CD8-positive, alpha-beta memory T cell (primary cell): Measurements from ENCODE around the gene TMEM203. TPM values are rescaled to one million over a fixed set of nuclear protein-coding genes. Genes with fewer than 3 reads are reported as not detected.
A peak's percentile ranks its signal among the peaks of the same experiment; 100 is the strongest.

ENCODE experiments used
- CTCF ChIA-PET: fragments of 350-600 bp; sonication (Branson Sonifier 250); formaldehyde crosslinking; loops from one replicate; lab custom pipeline; 2021; ENCODE audit warnings: antibody characterized with exemption; lab: Charles Lee
- POLR2A ChIA-PET: fragments of 350-600 bp; sonication (Branson Sonifier 250); formaldehyde crosslinking; loops from one replicate; lab custom pipeline; 2021; ENCODE audit warnings: antibody characterized with exemption; lab: Charles Lee
- DNase-seq, 5 donors: peaks; one replicate each; pipeline versions ENCODE4 v3.0.0 to v3.0.0-alpha.2; 2020 to 2022; ENCODE audit warnings: mixed read lengths in 1 of 5
- H3K27ac ChIP-seq: one replicate; pipeline ENCODE4 v1.7.0; 2013; ENCODE audit warnings: low read depth, mild to moderate bottlenecking, low read length, moderate library complexity
- H3K27me3 ChIP-seq: 2 replicates; pipeline ENCODE4 v1.7.0; 2013; ENCODE audit warnings: low read length, mild to moderate bottlenecking; ENCODE audit not compliant: insufficient read depth, poor library complexity, severe bottlenecking
- H3K36me3 ChIP-seq: 2 replicates; pipeline ENCODE4 v1.7.0; 2013; ENCODE audit warnings: mild to moderate bottlenecking, low read length, moderate library complexity; ENCODE audit not compliant: insufficient read depth
- H3K4me1 ChIP-seq: 2 replicates; pipeline ENCODE4 v1.7.0; 2013; ENCODE audit warnings: mild to moderate bottlenecking, low read length, moderate library complexity; ENCODE audit not compliant: insufficient read depth
- H3K4me3 ChIP-seq: 2 replicates; pipeline ENCODE4 v1.7.0; 2013; ENCODE audit warnings: mild to moderate bottlenecking, low read length
- H3K9me3 ChIP-seq: 2 replicates; pipeline ENCODE4 v1.7.0; 2013; ENCODE audit warnings: mild to moderate bottlenecking, low read length
- H3K27ac Mint-ChIP-seq, 8 donors: one replicate each; pipeline ENCODE4 v1.8.0; 2020 to 2021; ENCODE audit warnings: mixed read lengths in 8 of 8, mild to moderate bottlenecking in 6 of 8, inconsistent platforms in 3 of 8, moderate library complexity in 3 of 8
- H3K27me3 Mint-ChIP-seq, 2 donors: one replicate each; pipeline ENCODE4 v1.8.0; 2020 to 2021; ENCODE audit warnings: mixed read lengths in 2 of 2, mild to moderate bottlenecking in 1 of 2, moderate library complexity in 1 of 2
- H3K36me3 Mint-ChIP-seq, 3 donors: one replicate each; pipeline ENCODE4 v1.8.0; 2020 to 2021; ENCODE audit warnings: mixed read lengths in 3 of 3, inconsistent platforms in 1 of 3, mild to moderate bottlenecking in 1 of 3
- H3K4me1 Mint-ChIP-seq, 3 donors: one replicate each; pipeline ENCODE4 v1.8.0; 2020 to 2021; ENCODE audit warnings: mixed read lengths in 3 of 3, inconsistent platforms in 1 of 3, mild to moderate bottlenecking in 1 of 3
- H3K4me3 Mint-ChIP-seq, 7 donors: one replicate each; pipeline ENCODE4 v1.8.0; 2020 to 2021; ENCODE audit warnings: mixed read lengths in 7 of 7, mild to moderate bottlenecking in 6 of 7, moderate library complexity in 4 of 7, inconsistent platforms in 2 of 7
- H3K9me3 Mint-ChIP-seq, 5 donors: one replicate each; pipeline ENCODE4 v1.8.0; 2020 to 2022; ENCODE audit warnings: mixed read lengths in 5 of 5, mild to moderate bottlenecking in 3 of 5, moderate library complexity in 2 of 5, inconsistent platforms in 1 of 5
- polyA plus RNA-seq: library from polyadenylated mRNA; unstranded; fragments of 300-500 nt; fragmentation: Illumina TruSeq; gene quantifications from one replicate; pipeline ENCODE4 v1.2.3, GENCODE V29; 2021
- total RNA-seq, 2 experiments: library from RNA; stranded (reverse); gene quantifications; one replicate each; pipeline ENCODE4 v1.2.3, GENCODE V29; 2021

The TMEM203 gene
- total and polyA plus RNA-seq, 3 experiments from 2014 or later: 51.5 to 134 (median 53.9) TPM

GRCh38 chr9:137219757-137220316 is 14.4 kb upstream of the TMEM203 start:
- H3K36me3 ChIP-seq: no peaks in the 10 kb centered on the region
- Mint-ChIP-seq H3K27ac (no peak overlapping the region), H3K9me3 (peaks cover 0 to 1% (median 0%) of the 10 kb centered on the region in 5 donors), H3K4me1 (peaks cover 0 to 10% (median 2%) of the 10 kb centered on the region in 3 donors), H3K27me3 (no peaks in the 10 kb centered on the region), H3K36me3 (peaks cover 0 to 5% (median 0%) of the 10 kb centered on the region in 3 donors), H3K4me3 (peak overlapping the region in 3 of 7 donors; percentile 18 to 32 (median 31))
- CTCF ChIA-PET: interaction anchor here (1.2 to 1.4 kb wide), 2 partner anchors 11 to 28 kb away, joined by 3 read pairs; no protein-coding TSS in a partner anchor
- H3K9me3 ChIP-seq: no peaks in the 10 kb centered on the region
- no peak overlapping the region for H3K27ac ChIP-seq
- H3K4me3 ChIP-seq: no peak overlapping the region
- POLR2A ChIA-PET: interaction anchor here (1.5 kb wide), 1 partner anchor 19 kb away, joined by 5 read pairs; the partner anchor contains the start of gene TPRN
- no peaks in the 10 kb centered on the region for H3K27me3 ChIP-seq
- no peak for DNase-seq
- peaks cover 13% of the 10 kb centered on the region for H3K4me1 ChIP-seq

GRCh38 chr9:137218754-137219271 is 13.4 kb upstream of the TMEM203 start:
- Mint-ChIP-seq H3K4me1 (peaks cover 0 to 7% (median 2%) of the 10 kb centered on the region in 3 donors), H3K9me3 (peaks cover 0 to 1% (median 0%) of the 10 kb centered on the region in 5 donors), H3K27me3 (no peaks in the 10 kb centered on the region), H3K36me3 (peaks cover 0 to 5% (median 0%) of the 10 kb centered on the region in 3 donors), H3K4me3 (no peak overlapping the region), H3K27ac (no peak overlapping the region)
- ChIA-PET CTCF (interaction anchor here (0.7 to 1.5 kb wide), 6 partner anchors 9 to 189 kb away, joined by 3 to 4 read pairs (median 3); partner anchors contain the start of gene SSNA1), POLR2A (interaction anchor here (0.8 to 1.5 kb wide), 2 partner anchors 18 to 22 kb away, joined by 3 to 5 read pairs; partner anchors contain the start of gene TPRN)
- Histone ChIP-seq H3K27ac (peak overlapping the region; percentile 69), H3K4me3 (no peak overlapping the region), H3K27me3 (no peaks in the 10 kb centered on the region), H3K9me3 (no peaks in the 10 kb centered on the region), H3K4me1 (peaks cover 9% of the 10 kb centered on the region), H3K36me3 (no peaks in the 10 kb centered on the region)
- DNase-seq: no peak

- Histone ChIP-seq H3K27ac (peak overlapping the region; percentile 69), H3K36me3 (no peaks in the 10 kb centered on the region), H3K4me1 (peaks cover 7% of the 10 kb centered on the region), H3K27me3 (no peaks in the 10 kb centered on the region), H3K4me3 (no peak overlapping the region), H3K9me3 (no peaks in the 10 kb centered on the region)
- Mint-ChIP-seq H3K4me3 (no peak overlapping the region), H3K9me3 (peaks cover 0 to 1% (median 0%) of the 10 kb centered on the region in 5 donors), H3K4me1 (peaks cover 0 to 6% (median 2%) of the 10 kb centered on the region in 3 donors), H3K36me3 (peaks cover 0 to 5% (median 0%) of the 10 kb centered on the region in 3 donors), H3K27me3 (no peaks in the 10 kb centered on the region), H3K27ac (no peak overlapping the region)
- DNase-seq: no peak
- ChIA-PET CTCF (interaction anchor here (1.2 to 1.5 kb wide), 3 partner anchors 10 to 189 kb away, joined by 3 to 4 read pairs (median 3); partner anchors contain the start of gene SSNA1), POLR2A (interaction anchor here (0.8 kb wide), 1 partner anchor 22 kb away, joined by 3 read pairs; no protein-coding TSS in a partner anchor)
Observed at GRCh38 chr9:137218212-137218753, 12.8 kb upstream of the TMEM203 start.

DNA sequence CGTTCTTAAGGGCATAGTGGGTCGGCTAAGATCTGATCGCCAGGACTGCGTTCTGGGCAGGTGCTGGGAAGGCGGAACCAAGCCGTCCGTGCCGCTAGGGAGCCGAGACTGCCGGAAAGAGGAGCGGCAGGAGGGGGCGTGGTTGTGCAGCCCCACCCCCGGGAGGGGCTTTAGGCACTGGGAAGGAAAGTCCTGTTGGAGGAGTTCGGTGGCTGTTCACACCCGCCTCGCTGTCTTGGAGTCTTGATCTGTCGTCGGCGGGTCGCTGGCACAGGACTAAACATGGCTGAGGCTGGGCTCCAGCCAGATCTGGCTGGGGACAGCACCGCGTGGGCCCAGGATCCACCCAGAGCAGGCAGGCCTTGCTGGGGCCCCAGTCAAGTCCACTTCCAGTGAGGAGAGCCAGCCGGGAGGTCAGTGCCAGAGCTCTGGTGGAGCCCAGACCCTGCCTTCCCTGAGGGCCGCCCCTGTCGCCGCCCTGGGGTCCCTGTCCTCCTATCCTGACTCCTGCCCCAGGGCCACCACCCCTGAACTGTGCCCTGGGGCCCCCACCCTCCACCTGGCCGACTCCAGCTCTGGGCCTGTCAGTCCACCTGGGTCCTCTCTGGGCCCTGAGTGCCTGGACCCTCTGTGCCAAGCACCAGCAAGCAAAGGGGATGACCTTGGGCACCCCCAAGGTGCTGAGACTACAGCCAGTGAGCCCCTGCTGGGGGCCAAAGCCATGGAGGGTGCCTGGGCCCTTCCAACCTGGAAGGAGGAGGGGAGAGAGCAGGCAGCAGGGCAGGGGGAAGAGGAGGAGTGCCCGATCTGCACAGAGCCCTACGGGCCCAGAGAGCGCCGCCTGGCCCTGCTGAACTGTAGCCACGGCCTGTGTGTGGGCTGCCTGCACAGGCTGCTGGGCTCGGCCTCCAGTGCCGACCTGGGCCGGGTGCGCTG is 12.1 kb upstream of the TMEM203 start:
- Mint-ChIP-seq H3K27ac (no peak overlapping the region), H3K27me3 (no peaks in the 10 kb centered on the region), H3K36me3 (peaks cover 0 to 8% (median 0%) of the 10 kb centered on the region in 3 donors), H3K4me3 (peak overlapping the region in 1 of 7 donors; percentile 44), H3K9me3 (peaks cover 0 to 1% (median 0%) of the 10 kb centered on the region in 5 donors), H3K4me1 (no peaks in the 10 kb centered on the region)
- ChIA-PET CTCF (interaction anchor here (1.0 to 1.5 kb wide), 3 partner anchors 23 to 188 kb away, joined by 3 to 4 read pairs (median 3); partner anchors contain the start of gene SSNA1), POLR2A (no interaction called here)
- no peaks in the 10 kb centered on the region for H3K36me3 ChIP-seq
- peaks cover under 1% of the 10 kb centered on the region for H3K4me1 ChIP-seq
- no peaks in the 10 kb centered on the region for H3K9me3 ChIP-seq
- DNase-seq: no peak
- peak overlapping the region; percentile 69 for H3K27ac ChIP-seq
- H3K27me3 ChIP-seq: no peaks in the 10 kb centered on the region
- no peak overlapping the region for H3K4me3 ChIP-seq

GRCh38 chr9:137216188-137216965 is 10.9 kb upstream of the TMEM203 start:
- H3K9me3 Mint-ChIP-seq: peaks cover 0 to 1% (median 0%) of the 10 kb centered on the region in 5 donors
- no peaks in the 10 kb centered on the region for H3K4me1 Mint-ChIP-seq
- no peaks in the 10 kb centered on the region for H3K4me1 ChIP-seq
- DNase-seq: no peak
- peaks cover 0 to 8% (median 0%) of the 10 kb centered on the region in 3 donors for H3K36me3 Mint-ChIP-seq
- no peak overlapping the region for H3K27ac Mint-ChIP-seq
- no peaks in the 10 kb centered on the region for H3K9me3 ChIP-seq
- H3K4me3 ChIP-seq: no peak overlapping the region
- POLR2A ChIA-PET: no interaction called here
- CTCF ChIA-PET: interaction anchor here (0.7 to 1.0 kb wide), 2 partner anchors 15 to 22 kb away, joined by 3 read pairs; partner anchors contain the start of gene TPRN
- no peaks in the 10 kb centered on the region for H3K36me3 ChIP-seq
- no peaks in the 10 kb centered on the region for H3K27me3 Mint-ChIP-seq
- H3K27me3 ChIP-seq: no peaks in the 10 kb centered on the region
- no peak overlapping the region for H3K4me3 Mint-ChIP-seq
- no peak overlapping the region for H3K27ac ChIP-seq

DNA sequence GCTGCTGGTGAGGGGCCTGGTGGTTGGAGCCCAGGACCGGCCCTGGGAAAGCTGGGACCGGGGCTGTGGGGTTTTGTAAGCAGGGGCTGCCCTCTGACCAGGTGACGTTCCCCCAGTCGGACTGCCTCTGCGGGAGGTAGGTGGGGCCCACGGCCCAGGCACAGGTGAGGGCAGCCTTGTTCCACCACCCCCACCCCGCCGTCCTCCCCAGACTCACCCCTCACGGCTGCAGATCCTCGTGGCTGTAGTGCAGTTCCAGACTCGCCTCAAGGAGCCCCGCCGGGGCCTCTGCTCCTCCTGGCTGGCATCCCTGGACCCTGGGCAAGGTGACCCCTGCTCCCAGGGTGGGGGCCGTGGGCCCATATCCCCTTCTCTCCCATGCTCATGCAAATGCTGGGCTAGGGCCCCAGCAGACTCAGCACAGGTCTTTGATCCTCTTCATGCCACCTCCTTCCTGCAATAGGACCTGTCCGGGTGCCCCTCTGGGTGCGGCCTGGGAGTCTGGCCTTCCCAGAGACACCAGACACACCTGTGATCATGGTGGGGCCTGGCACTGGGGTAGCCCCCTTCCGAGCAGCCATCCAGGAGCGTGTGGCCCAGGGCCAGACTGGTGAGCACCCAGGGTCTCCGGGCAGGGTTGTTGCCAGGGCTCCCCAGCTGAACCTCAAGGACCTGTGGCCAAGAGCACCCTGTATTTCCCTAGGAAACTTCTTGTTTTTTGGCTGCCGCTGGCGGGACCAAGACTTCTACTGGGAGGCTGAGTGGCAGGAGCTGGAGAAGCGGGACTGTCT is 9.9 kb upstream of the TMEM203 start:
- DNase-seq: no peak
- ChIA-PET POLR2A (no interaction called here), CTCF (interaction anchor here (0.7 to 1.0 kb wide), 2 partner anchors 14 to 100 kb away, joined by 3 to 4 read pairs; partner anchors contain the start of gene TPRN)
- no peaks in the 10 kb centered on the region for H3K4me1 ChIP-seq
- H3K36me3 ChIP-seq: no peaks in the 10 kb centered on the region
- H3K4me3 ChIP-seq: no peak overlapping the region
- H3K27ac ChIP-seq: no peak overlapping the region
- Mint-ChIP-seq H3K4me3 (no peak overlapping the region), H3K4me1 (no peaks in the 10 kb centered on the region), H3K27ac (no peak overlapping the region), H3K9me3 (peaks cover 0 to 1% (median 0%) of the 10 kb centered on the region in 5 donors), H3K36me3 (peaks cover 0 to 8% (median 0%) of the 10 kb centered on the region in 3 donors), H3K27me3 (no peaks in the 10 kb centered on the region)
- H3K27me3 ChIP-seq: no peaks in the 10 kb centered on the region
- no peaks in the 10 kb centered on the region for H3K9me3 ChIP-seq
